Ovary (tissue), 10 donors: ENCODE results near the gene C1D. TPM values are rescaled to one million over a fixed set of nuclear protein-coding genes. Genes with fewer than 3 reads are reported as not detected.

Source experiments
- DNase-seq, 5 donors: peaks; one replicate each; pipeline ENCODE4 v3.0.0-alpha.2; 2019 to 2020
- H3K27ac ChIP-seq, 2 donors: fragments of 200-600 bp; one replicate each; pipeline versions ENCODE4 v1.5.1 to v1.8.0; 2019 to 2022
- H3K27me3 ChIP-seq: fragments of 200-600 bp; one replicate; pipeline ENCODE4 v1.8.0; 2022
- H3K36me3 ChIP-seq: fragments of 200-600 bp; sonication (generic); one replicate; pipeline ENCODE4 v1.5.1; 2019
- H3K4me1 ChIP-seq: one replicate; pipeline ENCODE4 v1.8.1; 2013; ENCODE audit warnings: mild to moderate bottlenecking, moderate library complexity; ENCODE audit not compliant: insufficient read depth
- H3K4me3 ChIP-seq: fragments of 200-600 bp; sonication (generic); one replicate; pipeline ENCODE4 v1.5.1; 2017
- H3K9me3 ChIP-seq, 2 donors: fragments of 200-600 bp in 1 of 2; sonication (generic) in 1 of 2; one replicate each; pipeline versions ENCODE4 v1.5.1 to v1.8.1; 2013 to 2019; ENCODE audit warnings: mild to moderate bottlenecking in 1 of 2, moderate library complexity in 1 of 2
- CTCF ChIP-seq, 3 donors: fragments of 450-650 bp in 2 of 3; fragments of 200-600 bp in 1 of 3; IDR thresholded peaks; one replicate each; pipeline versions ENCODE4 v1.5.1 to v1.8.0; 2016 to 2022; ENCODE audit warnings: antibody characterized with exemption in 3 of 3, mild to moderate bottlenecking in 1 of 3
- EP300 ChIP-seq: sonication (generic); formaldehyde crosslinking; IDR thresholded peaks from one replicate; pipeline ENCODE4 v1.6.1; 2017; ENCODE audit warnings: antibody characterized with exemption
- POLR2A ChIP-seq: fragments of 450-650 bp; IDR thresholded peaks from one replicate; pipeline ENCODE4 v1.6.1; 2017; ENCODE audit warnings: antibody characterized with exemption, mild to moderate bottlenecking, moderate library complexity
- WGBS, 3 donors: extraction: QIAGEN DNeasy Blood & Tissue Kit in 1 of 3; methylation state at CpG; one replicate each; pipeline versions ENCODE4 v1.1.5 to v1.1.7; 2013 to 2017; 5-methylcytosine and 5-hydroxymethylcytosine counted together
- intact Hi-C, 4 donors: fragments of 100-400 bp; cut with DNase I; formaldehyde crosslinking; loops; one replicate each; pipeline versions ENCODE4 v1.11.0 to v1.15.1; 2022 to 2023
- long read RNA-seq, 3 donors: library from polyadenylated mRNA in 2 of 3; unstranded in 2 of 3; transcript quantifications; one replicate each; pipeline ENCODE4 v2.0.0 and lab custom pipeline, GENCODE V29; 2021 to 2026
- polyA plus RNA-seq, 2 donors: library from polyadenylated mRNA; stranded (reverse); fragments of 200-250 nt in 1 of 2; fragments of 350-450 nt in 1 of 2; fragmentation: Illumina TruSeq in 1 of 2; extraction: RNeasy Lipid Tissue Mini Kit (QIAGEN cat#74804) in 1 of 2; gene quantifications; one replicate each; pipeline ENCODE4 v1.2.3, GENCODE V29; 2013 to 2014
- total RNA-seq, 7 donors: library from RNA; depleted of rRNA in 2 of 7; stranded (reverse); fragments of >200 nt in 2 of 7; fragmentation: NEBNext Ultra II Directional in 3 of 7; extraction: Animal tissue kit (Norgen Biotek cat#: 25700) in 3 of 7; gene quantifications; one replicate each; pipeline versions ENCODE4 v1.1.0 to v1.2.4, GENCODE V29; 2016 to 2023
- donor health status: DM: no; HTN: no; CAD: no; lungs with moderate emphysema.
- donor health status: DM: no; HTN: no; CAD: no.
- donor health status: Bipolar disorder and iron deficiency.
- donor health status: DM: yes; HTN: yes; CAD: no.
- donor health status: DM: no; HTN: no; CAD: no.
- donor health status: DM: yes; HTN: yes; CAD: no.

Gene C1D, protein sequence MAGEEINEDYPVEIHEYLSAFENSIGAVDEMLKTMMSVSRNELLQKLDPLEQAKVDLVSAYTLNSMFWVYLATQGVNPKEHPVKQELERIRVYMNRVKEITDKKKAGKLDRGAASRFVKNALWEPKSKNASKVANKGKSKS
- total RNA-seq (10 to 100 TPM; 12.6 to 46.8 (median 17.4) TPM), polyA plus RNA-seq (10 to 100 TPM; 29.6 to 31.8 TPM)
- long read RNA-seq, donor 1, partial matches to known transcripts: 0 of 5 reads
- long read RNA-seq, donor 1, other reads (novel, unspliced or antisense): 1 of 5 reads
- long read RNA-seq, donor 2, transcript C1D-204 (5 exons, 736 nt): major isoform, 16 of 57 reads
- long read RNA-seq, donor 2, transcript C1D-201 (5 exons, 2,233 nt): minor isoform, 7 of 57 reads
- long read RNA-seq, donor 2, partial matches to known transcripts: 20 of 57 reads
- long read RNA-seq, donor 2, other reads (novel, unspliced or antisense): 13 of 57 reads
- long read RNA-seq, donor 3, transcript C1D-204 (5 exons, 736 nt): major isoform, 16 of 23 reads
- long read RNA-seq, donor 3, partial matches to known transcripts: 0 of 23 reads
- long read RNA-seq, donor 3, other reads (novel, unspliced or antisense): 5 of 23 reads

GRCh38 chr2:68062680-68063387 is at the start of gene C1D:
Gene C1D, minus strand, starts transcription at chr2:68063004. Its CDS starts 15,694 bp downstream, at chr2:68047310.
- Histone ChIP-seq H3K9me3 (no peaks in the 10 kb centered on the region), H3K36me3 (no peaks in the 10 kb centered on the region), H3K4me1 (peaks cover 3% of the 10 kb centered on the region), H3K27ac (peak within 1 kb of the TSS; percentile 16 to 76), H3K4me3 (peak within 1 kb of the TSS; percentile 65), H3K27me3 (no peaks in the 10 kb centered on the region)
- intact Hi-C loops: no loop called here
- peak; percentile 91 to 98 (median 94) for DNase-seq
- WGBS, 3 donors: 0 to 1% (median 0%) methylated on average over 34 of the region's 34 CpGs
- TF ChIP-seq EP300 (peak; percentile 42), CTCF (IDR thresholded peaks at IDR 0.05) (no peak), POLR2A (peak; percentile 65)

DNA sequence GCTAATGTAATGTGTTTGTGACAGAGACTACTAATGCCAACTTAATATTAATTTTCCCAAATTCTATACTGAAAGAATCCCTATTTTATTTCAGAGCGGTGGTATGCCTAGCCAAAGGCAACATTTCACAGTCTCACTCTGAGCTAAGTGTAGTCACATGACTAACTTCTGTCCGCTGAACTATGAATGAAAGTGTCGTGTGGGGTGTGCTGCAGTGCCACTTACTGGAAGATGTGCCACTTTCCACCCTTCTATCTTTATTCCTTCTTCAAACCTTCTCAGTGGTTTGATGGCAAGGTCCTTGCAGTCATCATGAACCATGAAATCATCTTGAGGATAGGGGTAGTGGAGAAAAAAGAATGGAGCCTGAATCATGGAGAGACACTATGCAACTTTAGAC is 47.3 kb upstream of the C1D start:
- no peaks in the 10 kb centered on the region for H3K4me1 ChIP-seq
- TF ChIP-seq EP300: no peak
- TF ChIP-seq CTCF (IDR thresholded peaks at IDR 0.05): no peak
- TF ChIP-seq POLR2A: no peak
- no peaks in the 10 kb centered on the region for H3K27me3 ChIP-seq
- DNase-seq: no peak
- no peaks in the 10 kb centered on the region for H3K9me3 ChIP-seq
- 70 to 83% (median 72%) methylated on average over 3 of the region's 3 CpGs for WGBS, 3 donors
- no peak overlapping the region for H3K27ac ChIP-seq
- H3K36me3 ChIP-seq: no peaks in the 10 kb centered on the region
- intact Hi-C loops: no loop called here
- H3K4me3 ChIP-seq: no peak overlapping the region

GRCh38 chr2:68108120-68108519 is 45.3 kb upstream of the C1D start:
- no peak overlapping the region for H3K4me3 ChIP-seq

More at GRCh38 chr2:68108120-68108519, 45.3 kb upstream of the C1D start:
- H3K4me1 ChIP-seq: no peaks in the 10 kb centered on the region
- H3K9me3 ChIP-seq: no peaks in the 10 kb centered on the region
- 89 to 97% (median 92%) methylated on average over 3 of the region's 3 CpGs for WGBS, 3 donors
- no peaks in the 10 kb centered on the region for H3K27me3 ChIP-seq
- intact Hi-C loops: no loop called here
- DNase-seq: no peak
- TF ChIP-seq EP300: no peak
- TF ChIP-seq POLR2A: no peak
- no peak for TF ChIP-seq CTCF (IDR thresholded peaks at IDR 0.05)
- H3K36me3 ChIP-seq: no peaks in the 10 kb centered on the region
- H3K27ac ChIP-seq: no peak overlapping the region
